PFSK-1 (cell line): ENCODE results near the gene CMTM1.

ENCODE experiments used
- SIN3A ChIP-seq: IDR thresholded peaks from 2 replicates; pipeline ENCODE4 v1.6.1; 2012; ENCODE audit warnings: mild to moderate bottlenecking, low read length, moderate library complexity, borderline replicate concordance; ENCODE audit not compliant: insufficient read depth
- TAF1 ChIP-seq: IDR thresholded peaks from 2 replicates; pipeline ENCODE4 v1.6.1; 2012; ENCODE audit warnings: low read length, control low read depth, borderline replicate concordance; ENCODE audit not compliant: insufficient read depth

DNA sequence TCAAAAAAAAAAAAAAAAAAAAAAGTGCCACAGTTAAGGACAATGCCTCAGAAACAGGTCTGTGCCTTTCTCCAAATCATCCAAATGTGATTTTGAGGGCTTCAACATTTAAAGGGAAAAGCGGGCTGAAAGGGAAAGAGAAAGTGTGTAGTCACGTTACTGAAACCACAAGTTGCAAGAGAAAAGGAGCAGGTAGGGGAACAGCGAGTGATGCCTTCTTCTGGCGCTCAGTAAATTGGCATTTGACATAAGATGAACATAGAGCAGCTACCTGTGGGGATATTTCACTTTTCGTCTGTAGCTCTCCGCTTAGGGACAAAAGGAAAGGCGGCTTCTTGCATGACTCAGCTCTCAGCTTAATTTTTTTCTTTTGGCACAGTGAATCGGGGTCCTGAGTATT is 24.1 kb downstream of the CMTM1 start:
- TF ChIP-seq SIN3A (no peak), TAF1 (no peak)
